GM18951 (cell line): ENCODE measurements around the gene NUDCD3.

ENCODE experiments used
- POLR2A ChIP-seq: IDR thresholded peaks from 4 replicates; pipeline ENCODE4 v1.6.1; 2011; ENCODE audit warnings: mild to moderate bottlenecking; ENCODE audit not compliant: insufficient read length, insufficient read depth; ENCODE audit errors: extremely low read depth
- in situ Hi-C: fragments of 300-500 bp; cut with MboI; formaldehyde crosslinking; loops from one replicate; pipeline ENCODE4 v1.12.0; 2022; ENCODE audit warnings: low sequenced_read_pairs, mixed read lengths, inconsistent platforms; ENCODE audit not compliant: unreplicated experiment

The NUDCD3 gene

GRCh38 chr7:44477063-44477830 is 13.2 kb downstream of the NUDCD3 start:
- TF ChIP-seq POLR2A = no peak
- in situ Hi-C loops = loop anchor here (25.0 kb wide), 1 partner anchor 240 kb away; no protein-coding TSS in a partner anchor

GRCh38 chr7:44476313-44476712 is 14.1 kb downstream of the NUDCD3 start:
- no peak for TF ChIP-seq POLR2A
- in situ Hi-C loops = loop anchor here (25.0 kb wide), 1 partner anchor 239 kb away; no protein-coding TSS in a partner anchor

DNA sequence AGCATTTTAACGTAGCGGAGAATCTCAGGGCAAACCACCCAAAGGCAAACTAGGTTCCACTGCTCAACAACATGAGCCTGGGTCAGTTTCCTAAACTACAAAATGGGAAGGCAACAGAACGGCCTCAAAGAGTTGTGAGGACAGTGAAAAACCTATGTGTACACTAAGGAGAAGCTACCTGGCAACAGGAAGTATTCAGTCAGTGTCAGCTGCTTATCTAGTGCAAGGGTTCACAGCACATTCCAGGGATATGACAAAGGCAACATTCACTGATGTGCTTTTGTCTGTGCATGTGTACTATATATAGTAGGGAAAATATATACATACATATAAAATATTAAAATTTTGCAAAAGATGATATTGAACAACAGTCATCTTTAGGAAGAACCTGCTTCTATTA is 17.2 kb downstream of the NUDCD3 start:
- no peak for TF ChIP-seq POLR2A
- in situ Hi-C loops = no loop called here

- TF ChIP-seq POLR2A = no peak
- in situ Hi-C loops = no loop called here
Measured at GRCh38 chr7:44472843-44473242, 17.6 kb downstream of the NUDCD3 start.

DNA sequence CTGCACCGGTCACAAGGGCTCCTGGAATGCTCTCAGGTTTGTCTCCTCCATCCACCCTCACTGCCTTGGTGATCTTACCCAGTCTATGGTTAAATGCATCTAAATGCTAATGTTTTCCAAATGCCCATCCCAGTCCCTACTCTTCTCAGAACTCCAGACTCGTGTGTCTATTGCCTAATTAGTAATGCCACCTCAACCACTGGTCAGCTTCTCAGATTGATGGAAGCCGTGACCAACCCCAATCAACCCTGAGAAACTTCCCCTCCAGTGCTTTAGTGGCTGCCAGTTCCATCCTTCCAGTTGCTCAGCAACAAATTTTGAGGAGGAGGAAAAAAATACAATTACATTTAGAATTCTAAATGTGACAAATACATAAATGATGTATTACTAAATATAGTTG is 18.6 kb downstream of the NUDCD3 start:
- in situ Hi-C loops = no loop called here

GRCh38 chr7:44471436-44471835 is 19.0 kb downstream of the NUDCD3 start:
- TF ChIP-seq POLR2A = no peak

More for the DNA sequence above, 18.6 kb downstream of the NUDCD3 start:
- no peak for TF ChIP-seq POLR2A

GRCh38 chr7:44470628-44471245 is 19.7 kb downstream of the NUDCD3 start:
- no peak for TF ChIP-seq POLR2A
- in situ Hi-C loops = no loop called here

More at GRCh38 chr7:44471436-44471835, 19.0 kb downstream of the NUDCD3 start:
- in situ Hi-C loops = no loop called here

- in situ Hi-C loops = no loop called here
- no peak for TF ChIP-seq POLR2A
Measured at GRCh38 chr7:44470135-44470479, 20.4 kb downstream of the NUDCD3 start.

DNA sequence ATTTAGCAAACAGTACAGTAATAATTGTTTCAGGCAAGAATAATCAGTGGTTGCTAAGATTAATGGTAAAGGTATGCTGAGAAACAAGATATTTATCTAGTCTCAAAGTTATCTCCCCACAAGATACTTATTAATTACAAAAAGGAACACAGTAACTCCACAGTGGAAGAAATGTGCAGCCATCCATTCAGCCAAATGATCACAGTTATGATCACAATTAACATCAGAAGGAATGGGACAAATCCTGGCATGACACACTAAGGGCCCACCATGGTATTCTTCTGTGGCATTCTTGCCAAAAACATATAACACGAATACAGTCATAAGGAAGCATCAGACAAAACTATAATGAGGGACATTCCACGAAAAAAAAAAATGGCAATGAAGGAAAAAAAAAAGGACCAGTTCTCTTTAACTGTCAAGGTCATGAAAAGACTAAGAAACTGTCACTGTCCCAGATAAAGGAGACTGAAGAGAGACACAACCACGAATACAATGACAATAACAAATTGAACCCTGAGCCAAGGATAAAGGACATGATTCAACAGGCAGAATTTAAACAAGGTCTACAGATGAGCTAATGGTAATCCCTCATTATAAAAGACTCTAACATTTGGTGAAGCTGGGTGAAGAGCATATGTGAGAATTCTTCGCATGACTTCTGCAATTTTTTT is 20.9 kb downstream of the NUDCD3 start:
- TF ChIP-seq POLR2A = no peak
- in situ Hi-C loops = no loop called here

DNA sequence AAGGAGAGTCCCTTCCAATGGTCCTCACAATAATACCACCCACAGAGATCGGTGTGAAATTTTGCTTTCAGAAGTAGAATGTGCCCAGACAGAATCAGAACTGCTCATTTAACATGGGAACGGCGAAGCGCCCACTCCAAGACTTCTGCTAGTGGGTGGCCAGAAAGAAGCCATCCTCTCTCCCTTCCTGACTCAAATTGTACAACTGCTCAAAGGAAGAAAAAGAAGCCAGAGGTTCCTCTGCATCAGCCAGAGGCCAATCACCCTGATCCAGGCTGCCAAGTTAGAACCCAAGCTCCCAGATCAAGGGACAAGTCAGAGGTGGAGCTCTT is 23.3 kb downstream of the NUDCD3 start:
- in situ Hi-C loops = no loop called here
- TF ChIP-seq POLR2A = no peak

DNA sequence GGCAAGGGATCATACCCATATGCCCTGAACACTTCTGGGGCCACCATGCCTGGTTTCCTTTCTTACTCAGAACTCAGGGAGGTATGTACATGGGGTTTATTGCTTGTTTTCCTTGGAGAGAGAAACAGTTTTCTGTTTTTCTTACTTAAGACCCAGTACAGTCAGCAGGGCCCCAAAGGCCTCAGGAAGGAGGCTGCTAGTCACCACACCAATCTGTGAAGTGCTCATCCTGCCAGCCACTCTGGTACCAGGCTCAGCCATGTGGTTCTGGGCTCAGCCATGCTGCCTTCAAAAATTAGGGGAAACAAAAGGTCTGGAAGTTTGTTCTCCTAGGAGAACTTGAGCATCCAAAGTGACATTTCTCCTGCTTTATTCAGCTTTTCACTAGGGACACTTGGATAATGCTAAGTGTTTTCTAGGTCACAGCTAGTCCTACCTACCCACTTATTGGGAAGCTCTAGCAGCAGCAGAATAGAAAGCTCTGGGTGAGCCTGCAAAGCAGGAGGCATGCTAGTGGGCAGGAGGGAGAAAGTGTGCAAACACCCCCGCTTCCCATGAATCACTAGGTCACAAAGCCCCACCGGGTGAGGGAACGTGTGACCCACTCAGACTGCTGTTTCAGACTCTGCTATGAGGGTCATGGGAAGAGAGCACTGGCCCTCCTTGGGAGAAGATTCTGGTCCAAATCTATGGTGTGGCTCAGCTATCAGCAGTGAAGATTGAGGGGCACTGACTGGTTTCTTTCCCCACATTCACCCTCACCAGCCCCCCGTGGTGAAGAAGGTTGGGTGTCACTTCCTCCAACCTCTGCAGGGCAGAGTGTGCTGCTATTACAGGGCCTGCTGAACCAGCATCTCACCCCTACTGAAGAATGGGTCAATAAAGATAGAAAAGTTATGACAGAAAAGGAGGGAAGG is 23.9 kb downstream of the NUDCD3 start:
- in situ Hi-C loops = no loop called here

DNA sequence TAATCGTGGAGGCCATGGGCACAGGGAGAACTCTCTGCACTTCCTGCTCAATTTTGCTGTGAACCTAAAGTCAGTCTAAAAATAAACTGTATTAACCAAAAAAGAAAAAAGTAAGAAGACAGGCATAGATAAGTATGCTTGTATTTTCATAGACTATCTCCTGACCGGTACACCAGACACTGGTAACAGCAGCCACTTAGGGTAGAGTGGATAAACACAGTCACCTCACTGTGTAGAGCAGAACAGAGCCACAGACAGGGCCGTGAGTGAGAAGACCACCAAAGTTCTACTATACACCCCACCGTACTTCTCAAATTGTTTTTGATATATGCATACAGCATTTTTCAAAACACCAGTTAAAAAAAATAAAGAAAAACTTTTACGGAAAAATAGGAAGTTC is 25.0 kb downstream of the NUDCD3 start:
- TF ChIP-seq POLR2A = no peak

More for the DNA sequence above, 23.9 kb downstream of the NUDCD3 start:
- no peak for TF ChIP-seq POLR2A

More for the DNA sequence above, 25.0 kb downstream of the NUDCD3 start:
- in situ Hi-C loops = no loop called here
